GM23338 (cell line): ENCODE data around the gene GCN1.

ENCODE experiments used
- CTCF ChIP-seq, 2 experiments: fragments of 200-600 bp in 1 of 2; sonication (generic) in 1 of 2; conservative IDR thresholded peaks; 2 replicates each; pipeline versions ENCODE4 v1.5.1 to v1.6.1; 2016 to 2017; ENCODE audit warnings: antibody characterized with exemption in 2 of 2, low read depth in 2 of 2, mild to moderate bottlenecking in 2 of 2, moderate library complexity in 1 of 2
- ETS1 ChIP-seq: IDR thresholded peaks from 2 replicates; pipeline ENCODE4 v1.6.1; 2016; ENCODE audit warnings: antibody characterized with exemption
- EZH2 ChIP-seq: fragments of 200-600 bp; sonication (generic); IDR thresholded peaks from one replicate; pipeline ENCODE4 v1.8.0; 2017; ENCODE audit warnings: antibody characterized with exemption, mild to moderate bottlenecking, low read depth; ENCODE audit not compliant: unreplicated experiment
- EZH2phosphoT487 ChIP-seq: fragments of 200-600 bp; sonication (generic); IDR thresholded peaks from one replicate; pipeline ENCODE4 v1.8.1; 2018; ENCODE audit warnings: antibody characterized with exemption; ENCODE audit not compliant: unreplicated experiment
- JUNB ChIP-seq: IDR thresholded peaks from one replicate; pipeline ENCODE4 v1.6.1; 2016; ENCODE audit warnings: antibody characterized with exemption; ENCODE audit not compliant: unreplicated experiment
- POLR2AphosphoS5 ChIP-seq: IDR thresholded peaks from 2 replicates; pipeline ENCODE4 v1.6.1; 2016; ENCODE audit warnings: antibody characterized with exemption, low read depth
- REST ChIP-seq: IDR thresholded peaks from one replicate; pipeline ENCODE4 v1.6.1; 2018; ENCODE audit warnings: antibody characterized with exemption; ENCODE audit not compliant: unreplicated experiment
- ZNF114 ChIP-seq: fragments of 250-450 bp; sonication (Bioruptor Pico); IDR thresholded peaks from 2 replicates; pipeline ENCODE4 v1.5.0; 2020; ENCODE audit warnings: mild to moderate bottlenecking, moderate library complexity

- TF ChIP-seq CTCF (conservative IDR thresholded peaks at IDR 0.05; ENCODE audit: low read depth in 2 of 2) (no peak), EZH2phosphoT487 (no peak), ETS1 (no peak), EZH2 (no peak), REST (no peak), POLR2AphosphoS5 (no peak), ZNF114 (CRISPR knock-in tag) (no peak), JUNB (no peak)
Observed at GRCh38 chr12:120238839-120239445, 44.4 kb upstream of the GCN1 start.
